ENCODE measurements around the gene CRYBB3. TPM values are rescaled to one million over a fixed set of nuclear protein-coding genes. Genes with fewer than 3 reads are reported as not detected.

Gene CRYBB3
- total RNA-seq, 1 experiment from 2014 or later: not detected

GRCh38 chr22:25208328-25208727, 8.7 kb downstream of the CRYBB3 start:
- Mint-ChIP-seq H3K27me3 (ENCODE audit: insufficient read depth, unreplicated experiment) (no peaks in the 10 kb centered on the region), H3K4me1 (ENCODE audit: low read depth, unreplicated experiment) (no peaks in the 10 kb centered on the region), H3K4me3 (ENCODE audit: unreplicated experiment) (no peak overlapping the region), H3K36me3 (ENCODE audit: insufficient read depth, unreplicated experiment) (peaks cover 4% of the 10 kb centered on the region), H3K27ac (ENCODE audit: unreplicated experiment) (no peak overlapping the region), H3K9me3 (ENCODE audit: unreplicated experiment) (peaks cover 2% of the 10 kb centered on the region)
- intact Hi-C loops (cut with micrococcal nuclease; ENCODE audit: unreplicated experiment): no loop called here
- Histone ChIP-seq H3K4me3 (ENCODE audit: low read depth, low read length) (no peak overlapping the region), H3K27me3 (replicated peaks; ENCODE audit: control insufficient read depth, insufficient read depth, low read length) (no peaks in the 10 kb centered on the region), H3K36me3 (ENCODE audit: control insufficient read depth, insufficient read depth, low read length) (no peaks in the 10 kb centered on the region; the same call in 1 of the 2 replicates), H3K9me3 (no peaks in the 10 kb centered on the region; the same call in 1 of the 2 replicates), H3K4me1 (no peaks in the 10 kb centered on the region)
- no peak for TF ChIP-seq CTCF (IDR thresholded peaks at IDR 0.05; ENCODE audit: insufficient read depth in 1 of 2, low read depth in 1 of 2, low read length in 1 of 2, severe bottlenecking in 1 of 2, unreplicated experiment in 1 of 2)
- CTCF ChIA-PET: no interaction called here
- no TSS peak for BruUV-seq (replicated peaks)
- POLR2A ChIA-PET: no interaction called here
- DNase-seq: no peak

GRCh38 chr22:25208743-25209505, 9.3 kb downstream of the CRYBB3 start:
- CTCF ChIA-PET: no interaction called here
- peaks cover 4% of the 10 kb centered on the region for H3K36me3 Mint-ChIP-seq (ENCODE audit: insufficient read depth, unreplicated experiment)
- no TSS peak for BruUV-seq (replicated peaks)
- POLR2A ChIA-PET: no interaction called here
- TF ChIP-seq CTCF (IDR thresholded peaks at IDR 0.05; ENCODE audit: insufficient read depth in 1 of 2, low read depth in 1 of 2, low read length in 1 of 2, severe bottlenecking in 1 of 2, unreplicated experiment in 1 of 2): no peak
- H3K27ac Mint-ChIP-seq (ENCODE audit: unreplicated experiment): no peak overlapping the region
- intact Hi-C loops (cut with micrococcal nuclease; ENCODE audit: unreplicated experiment): no loop called here
- no peak for DNase-seq
- Histone ChIP-seq H3K4me1 (no peaks in the 10 kb centered on the region), H3K9me3 (no peaks in the 10 kb centered on the region; the same call in 1 of the 2 replicates), H3K36me3 (ENCODE audit: control insufficient read depth, insufficient read depth, low read length) (no peaks in the 10 kb centered on the region), H3K27me3 (replicated peaks; ENCODE audit: control insufficient read depth, insufficient read depth, low read length) (no peaks in the 10 kb centered on the region), H3K4me3 (ENCODE audit: low read depth, low read length) (no peak overlapping the region)
- no peaks in the 10 kb centered on the region for H3K27me3 Mint-ChIP-seq (ENCODE audit: insufficient read depth, unreplicated experiment)
- peaks cover 8% of the 10 kb centered on the region for H3K9me3 Mint-ChIP-seq (ENCODE audit: unreplicated experiment)
- no peaks in the 10 kb centered on the region for H3K4me1 Mint-ChIP-seq (ENCODE audit: low read depth, unreplicated experiment)
- H3K4me3 Mint-ChIP-seq (ENCODE audit: unreplicated experiment): no peak overlapping the region

- H3K4me3 Mint-ChIP-seq (ENCODE audit: unreplicated experiment): no peak overlapping the region
- TF ChIP-seq CTCF (IDR thresholded peaks at IDR 0.05; ENCODE audit: insufficient read depth in 1 of 2, low read depth in 1 of 2, low read length in 1 of 2, severe bottlenecking in 1 of 2, unreplicated experiment in 1 of 2): no peak
- DNase-seq: no peak
- no TSS peak for BruUV-seq (replicated peaks)
- H3K27me3 Mint-ChIP-seq (ENCODE audit: insufficient read depth, unreplicated experiment): no peaks in the 10 kb centered on the region
- H3K4me1 Mint-ChIP-seq (ENCODE audit: low read depth, unreplicated experiment): no peaks in the 10 kb centered on the region
- no peaks in the 10 kb centered on the region; the same call in none of the 2 replicates for H3K9me3 ChIP-seq
- intact Hi-C loops (cut with micrococcal nuclease; ENCODE audit: unreplicated experiment): no loop called here
- no peaks in the 10 kb centered on the region for H3K27me3 ChIP-seq (replicated peaks; ENCODE audit: control insufficient read depth, insufficient read depth, low read length)
- H3K36me3 ChIP-seq (ENCODE audit: control insufficient read depth, insufficient read depth, low read length): no peaks in the 10 kb centered on the region
- no peak overlapping the region for H3K27ac Mint-ChIP-seq (ENCODE audit: unreplicated experiment)
- ChIA-PET CTCF (no interaction called here), POLR2A (no interaction called here)
- H3K4me1 ChIP-seq: no peaks in the 10 kb centered on the region
- H3K4me3 ChIP-seq (ENCODE audit: low read depth, low read length): no peak overlapping the region
- H3K9me3 Mint-ChIP-seq (ENCODE audit: unreplicated experiment): peaks cover 18% of the 10 kb centered on the region
- H3K36me3 Mint-ChIP-seq (ENCODE audit: insufficient read depth, unreplicated experiment): no peaks in the 10 kb centered on the region
These were observed 11.1 kb downstream of the CRYBB3 start for GRCh38 chr22:25210793-25211192.
